HT1080 (cell line): ENCODE results near the gene PTPRU. TPM values are rescaled to one million over a fixed set of nuclear protein-coding genes. Genes with fewer than 3 reads are reported as not detected.
"Not testable (repeated sequence)": the region's sequence is repeated elsewhere in the genome, so short reads cannot be mapped to it uniquely, and the experiment has no call there.

Source experiments
- DNase-seq: peaks from one replicate; pipeline ENCODE4 v3.0.0-alpha.2; 2015; ENCODE audit warnings: low read depth
- total RNA-seq: library from RNA; depleted of rRNA; stranded (reverse); fragments of >200 nt; shearing (Covaris generic); gene quantifications from 2 replicates; pipeline ENCODE4 v1.2.3, GENCODE V29; 2014

Gene PTPRU
- total RNA-seq, 1 experiment from 2014 or later, result 37.5 TPM

GRCh38 chr1:29286194-29286767, 50.0 kb downstream of the PTPRU start:
- no peak for DNase-seq

DNA sequence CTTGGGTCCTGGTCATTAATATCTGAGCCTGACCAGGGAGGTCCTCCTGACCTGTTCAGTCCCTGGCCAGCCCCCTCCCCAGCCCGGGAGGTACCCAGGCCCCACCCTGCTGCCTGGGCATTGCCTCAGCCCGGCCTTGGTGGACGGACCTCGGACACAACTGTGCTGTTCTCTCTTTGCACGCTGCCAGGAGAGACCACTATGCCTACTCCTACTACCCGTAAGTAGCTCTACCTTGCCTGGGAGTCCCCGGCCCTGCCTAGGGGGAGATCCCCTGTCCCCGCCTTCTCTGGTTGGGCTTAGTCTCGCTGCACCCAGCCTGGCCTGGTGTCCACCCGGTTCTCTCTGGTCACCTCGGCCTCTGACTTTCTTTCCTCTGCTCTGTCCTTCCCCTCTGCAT, 53.2 kb downstream of the PTPRU start:
- no peak for DNase-seq

DNA sequence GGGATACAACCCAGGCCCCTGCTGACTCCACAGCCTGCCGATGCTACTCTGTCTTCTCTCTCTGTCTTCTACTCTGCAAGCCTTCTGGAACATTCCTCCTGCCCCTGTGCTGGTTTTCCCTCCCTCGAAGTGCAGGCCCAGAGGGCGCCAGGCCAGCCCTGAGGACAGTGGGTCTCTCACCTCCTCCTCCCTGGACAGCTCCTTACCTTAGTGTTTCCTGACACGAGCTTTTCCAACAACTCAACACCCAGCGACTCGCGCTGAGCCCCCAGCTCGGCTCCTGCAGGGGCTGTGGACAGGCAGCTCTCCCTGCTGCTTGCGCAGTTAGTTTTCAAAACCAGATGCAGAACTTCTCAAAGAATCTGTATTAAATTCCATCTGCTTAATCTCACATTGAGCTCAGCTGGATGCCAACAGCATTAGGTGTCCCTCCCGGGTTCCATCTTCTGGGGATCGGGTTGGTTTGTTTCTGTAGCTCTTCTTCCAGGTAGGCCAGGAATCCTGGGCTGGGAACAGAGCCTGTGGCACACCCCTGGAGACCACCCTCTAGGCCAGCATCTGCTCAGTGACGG, 54.2 kb downstream of the PTPRU start:
- no peak for DNase-seq

GRCh38 chr1:29291756-29292155, 55.4 kb downstream of the PTPRU start:
- no peak for DNase-seq

- no peak for DNase-seq
Measured at GRCh38 chr1:29292344-29292743, 56.0 kb downstream of the PTPRU start.

DNA sequence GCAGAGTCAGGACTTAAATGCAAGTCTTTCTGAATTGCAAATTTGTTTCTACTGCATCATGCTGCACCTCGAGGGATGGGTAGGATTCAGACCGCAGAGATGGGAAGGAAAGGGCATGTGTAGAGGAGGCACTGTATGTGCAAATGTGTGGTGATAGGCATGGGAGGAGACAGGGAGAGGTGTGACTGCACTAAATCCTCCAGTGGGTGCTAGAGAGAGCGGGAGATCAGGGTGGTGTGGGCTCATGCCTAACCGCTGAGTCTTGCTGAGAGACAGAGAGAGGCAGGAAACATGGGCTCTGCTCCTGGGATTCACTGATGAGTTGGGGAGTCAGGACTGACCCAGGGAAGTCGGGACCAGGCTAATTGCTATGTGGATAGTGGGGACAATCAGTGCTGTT, 61.1 kb downstream of the PTPRU start:
- peak; percentile 10 for DNase-seq

- no peak for DNase-seq
Measured at GRCh38 chr1:29298246-29298645, 61.9 kb downstream of the PTPRU start.

DNA sequence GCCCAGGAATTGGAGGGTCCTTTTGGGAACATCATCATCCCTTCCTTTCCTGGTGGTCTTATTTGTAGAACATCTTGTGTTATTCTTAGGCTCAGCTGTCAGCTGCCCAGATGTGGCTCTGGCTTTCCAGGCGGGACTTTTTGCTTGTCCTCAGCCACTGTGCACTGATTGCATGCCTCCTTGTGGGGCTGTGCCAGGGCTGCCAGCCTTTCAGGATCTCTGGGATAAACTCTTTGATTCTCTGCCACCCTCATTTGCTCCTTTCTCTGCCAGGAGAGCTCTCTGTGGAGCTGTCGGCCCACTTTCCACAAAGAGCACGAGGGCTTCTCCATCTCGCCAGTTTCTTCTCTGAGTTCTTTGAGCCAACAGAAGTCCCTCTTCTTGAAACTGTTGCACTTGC, 63.1 kb downstream of the PTPRU start:
- no peak for DNase-seq

GRCh38 chr1:29301732-29302131, 65.4 kb downstream of the PTPRU start:
- DNase-seq, result not testable (repeated sequence)

GRCh38 chr1:29303201-29304024, 67.1 kb downstream of the PTPRU start:
- DNase-seq, result no peak

DNA sequence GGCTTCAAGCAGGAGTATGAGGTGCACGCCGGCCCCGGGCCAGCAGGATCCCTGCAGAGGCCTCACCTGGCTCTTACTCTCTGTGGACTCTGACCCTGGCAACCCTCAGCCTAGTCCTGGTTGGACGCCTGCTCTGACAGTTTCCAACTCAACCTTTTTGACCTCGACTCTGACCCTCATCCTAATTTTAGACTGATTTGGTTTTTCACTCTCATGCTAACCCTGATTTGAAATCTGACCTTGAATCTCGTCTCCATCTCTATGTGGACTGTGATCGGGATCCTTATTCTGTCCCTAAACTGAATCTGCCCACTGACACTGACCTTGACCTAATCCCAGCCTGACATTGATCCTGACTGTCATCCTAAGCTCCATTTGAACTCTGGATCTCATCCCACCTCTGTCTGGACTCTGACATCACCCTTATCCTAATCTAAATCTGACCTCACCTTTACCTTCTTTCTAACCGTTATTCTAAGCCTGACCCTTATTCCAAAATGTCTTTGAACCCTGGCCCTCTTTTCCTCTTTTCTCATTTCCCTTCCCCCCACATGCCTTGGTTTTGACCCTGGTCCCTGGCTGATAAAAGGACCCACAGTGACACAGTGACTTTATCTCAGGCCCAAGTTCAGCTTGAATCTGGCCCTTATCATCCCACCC, 67.8 kb downstream of the PTPRU start:
- DNase-seq, result no peak

DNA sequence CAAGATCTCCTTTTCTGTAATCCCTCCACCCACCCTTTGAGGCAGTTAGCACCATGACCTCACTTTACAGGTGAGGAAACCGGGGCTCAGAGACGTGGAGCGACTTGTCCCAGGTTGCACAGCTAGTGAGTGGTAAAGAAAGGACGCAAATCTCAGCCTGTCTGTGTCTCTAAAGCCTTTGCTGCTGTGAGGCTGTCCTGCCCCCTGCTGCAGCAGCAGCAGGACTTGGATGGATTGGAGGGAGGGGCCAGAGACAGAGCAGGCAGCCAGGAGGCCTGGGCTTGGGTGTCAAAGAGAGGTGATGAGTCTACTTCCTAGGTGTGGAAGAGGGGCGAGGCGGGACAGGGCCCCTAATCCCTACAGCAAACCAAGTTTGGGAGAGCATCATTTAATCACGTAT, 69.6 kb downstream of the PTPRU start:
- no peak for DNase-seq

DNA sequence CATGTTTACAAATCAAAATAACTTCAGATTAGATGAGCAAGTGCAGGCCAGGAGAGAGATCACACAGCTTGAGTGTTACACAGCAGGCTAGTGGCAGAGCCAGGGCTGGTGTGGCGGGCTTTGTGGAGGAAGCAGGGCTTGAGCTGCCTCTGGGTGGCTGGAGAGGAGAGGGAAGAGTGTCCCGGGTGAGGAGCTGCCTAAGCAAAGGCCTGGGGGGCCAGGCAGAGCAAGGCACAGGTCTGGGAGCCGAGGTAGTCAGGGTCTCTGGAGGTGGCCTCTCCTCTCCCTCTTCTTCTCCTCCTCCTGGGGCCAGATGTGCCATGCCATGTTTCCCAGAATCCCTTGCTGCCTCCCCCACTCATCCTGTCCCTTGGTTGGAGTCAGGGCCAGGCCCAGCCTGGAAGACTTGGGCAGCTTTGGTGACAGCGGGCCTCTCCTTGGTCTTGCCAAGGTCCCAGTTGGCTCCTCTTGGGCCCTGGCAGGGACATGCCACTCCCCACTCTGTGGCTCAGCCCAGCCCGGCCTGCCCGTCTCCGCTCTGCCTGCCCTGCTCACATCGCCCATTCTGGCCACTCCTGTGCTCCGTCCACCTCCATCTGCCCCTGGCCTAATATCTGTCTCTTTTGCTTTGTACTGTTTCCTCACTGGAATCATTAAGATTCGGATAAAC, 70.3 kb downstream of the PTPRU start:
- no peak for DNase-seq

DNA sequence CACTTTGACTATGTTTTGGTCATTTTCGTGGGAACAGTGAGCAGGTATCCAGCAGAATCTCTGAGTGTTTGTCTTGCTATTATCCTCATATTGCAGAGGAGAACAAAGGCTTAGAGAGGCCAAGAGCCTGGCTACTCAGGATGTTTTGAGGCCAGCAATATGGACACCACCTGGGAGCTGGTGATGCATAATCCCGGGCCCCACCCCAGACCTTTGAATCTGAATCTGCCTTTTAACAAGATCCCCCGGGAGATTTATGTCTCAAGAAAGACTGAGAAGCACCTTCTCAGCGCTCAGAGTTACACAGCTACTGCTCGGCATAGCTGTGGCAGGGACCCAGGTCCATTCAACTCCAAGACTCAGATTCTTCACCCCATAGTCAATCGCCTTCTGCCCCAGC, 72.8 kb downstream of the PTPRU start:
- DNase-seq, result no peak

DNA sequence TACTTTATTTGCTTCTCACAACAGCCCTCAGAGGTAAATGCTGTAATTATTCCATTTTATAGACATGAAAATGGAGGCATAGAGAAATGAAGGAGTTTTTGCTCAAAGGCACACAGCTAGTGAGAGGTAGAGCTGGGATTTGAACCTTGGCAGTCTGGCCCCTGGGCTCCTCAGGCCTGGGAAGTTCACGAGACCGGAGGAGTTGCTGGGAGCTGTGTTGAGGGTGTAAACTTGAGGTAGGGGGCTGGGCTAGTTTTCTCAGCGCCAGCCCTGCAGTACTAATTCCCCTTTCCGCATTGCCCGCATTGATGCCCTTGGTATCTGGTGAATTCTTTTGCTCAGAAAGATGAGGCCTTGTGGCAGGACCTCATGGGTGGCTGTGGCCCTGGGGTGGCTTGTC, 73.3 kb downstream of the PTPRU start:
- no peak for DNase-seq

- no peak for DNase-seq
Measured at GRCh38 chr1:29310616-29311180, 74.4 kb downstream of the PTPRU start.

- no peak for DNase-seq
Measured at GRCh38 chr1:29311352-29312030, 75.2 kb downstream of the PTPRU start.

GRCh38 chr1:29312469-29313461, 76.4 kb downstream of the PTPRU start:
- DNase-seq, result no peak

DNA sequence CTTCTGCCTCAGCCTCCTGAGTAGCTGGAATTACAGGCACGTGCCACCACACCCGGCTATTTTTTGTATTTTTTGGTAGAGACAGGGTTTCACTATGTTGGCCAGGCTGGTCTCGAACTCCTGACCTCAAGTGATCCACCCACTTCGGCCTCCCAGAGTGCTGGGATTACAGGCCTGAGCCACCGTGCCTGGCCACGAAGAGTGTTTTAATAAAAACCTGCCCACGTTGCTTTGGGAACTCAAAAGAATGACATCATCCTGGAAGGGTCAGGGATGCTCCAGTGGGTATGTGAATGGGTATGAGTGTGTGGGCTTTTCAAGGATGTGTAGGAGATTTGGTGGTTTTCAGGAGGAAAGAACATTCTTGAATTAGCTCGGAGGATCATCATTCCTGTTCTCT, 78.4 kb downstream of the PTPRU start:
- DNase-seq, result not testable (repeated sequence)

DNA sequence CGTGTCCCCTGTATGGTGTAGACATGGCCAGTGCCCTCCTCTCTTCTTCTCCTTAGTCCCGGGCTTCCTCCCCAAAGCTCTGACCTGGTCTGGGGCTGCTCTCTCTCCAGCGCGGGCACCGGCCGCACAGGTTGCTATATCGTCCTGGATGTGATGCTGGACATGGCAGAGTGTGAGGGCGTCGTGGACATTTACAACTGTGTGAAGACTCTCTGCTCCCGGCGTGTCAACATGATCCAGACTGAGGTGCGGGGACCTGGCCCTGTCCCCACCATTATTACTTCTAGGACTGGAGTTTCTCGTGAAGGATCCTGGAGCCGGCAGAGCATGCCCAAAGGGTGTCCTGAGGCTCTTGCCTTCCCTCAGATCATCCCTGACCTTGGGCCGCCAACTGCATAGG, 78.9 kb downstream of the PTPRU start:
- no peak for DNase-seq
